ENCODE data around the gene DMAP1. TPM values are rescaled to one million over a fixed set of nuclear protein-coding genes. Genes with fewer than 3 reads are reported as not detected.

DMAP1 gene
- total RNA-seq (2022; extraction: Qiagen RNA extraction; ENCODE audit: low read depth): 17.9 to 20.4 TPM (median 19.1 TPM) in 5 replicates

GRCh38 chr1:44213222-44214112 is at the start of gene DMAP1:
Gene DMAP1, plus strand, starts transcription at chr1:44213471. Its CDS starts 283 bp downstream, at chr1:44213754.

Other genes starting within 250 kb of the DMAP1 start
- gene DPH2, start 243.5 kb upstream of the DMAP1 start, total RNA-seq (2022; extraction: Qiagen RNA extraction; ENCODE audit: low read depth): 38.6 to 43.3 TPM (median 41.0 TPM) in 5 replicates
- 89.1 to 158 TPM (median 137 TPM) in 5 replicates for gene ATP6V0B, start 238.5 kb upstream of the DMAP1 start, total RNA-seq (2022; extraction: Qiagen RNA extraction; ENCODE audit: low read depth)
- gene B4GALT2, start 234.3 kb upstream of the DMAP1 start, total RNA-seq (2022; extraction: Qiagen RNA extraction; ENCODE audit: low read depth): 43.9 to 72.3 TPM (median 64.9 TPM) in 5 replicates
- 5.9 to 7.6 TPM (median 7.3 TPM) in 5 replicates for gene CCDC24, start 221.9 kb upstream of the DMAP1 start, total RNA-seq (2022; extraction: Qiagen RNA extraction; ENCODE audit: low read depth)
- 12.8 to 17.3 TPM (median 14.6 TPM) in 5 replicates for gene SLC6A9, start 182.0 kb upstream of the DMAP1 start, total RNA-seq (2022; extraction: Qiagen RNA extraction; ENCODE audit: low read depth)
- gene KLF17, start 94.7 kb upstream of the DMAP1 start, total RNA-seq (2022; extraction: Qiagen RNA extraction; ENCODE audit: low read depth): 0.15 to 0.46 TPM (median 0.38 TPM) in 5 replicates
- gene KLF18, start 71.8 kb upstream of the DMAP1 start, total RNA-seq (2022; extraction: Qiagen RNA extraction; ENCODE audit: low read depth): not detected in 5 replicates
- 47.9 to 62.4 TPM (median 60.8 TPM) in 5 replicates for gene ERI3, start 141.8 kb downstream of the DMAP1 start, total RNA-seq (2022; extraction: Qiagen RNA extraction; ENCODE audit: low read depth)
- gene RNF220, start 191.8 kb downstream of the DMAP1 start, total RNA-seq (2022; extraction: Qiagen RNA extraction; ENCODE audit: low read depth): 55.7 to 69.1 TPM (median 60.1 TPM) in 5 replicates